ENCODE measurements around the gene PLAAT5. TPM values are rescaled to one million over a fixed set of nuclear protein-coding genes. Genes with fewer than 3 reads are reported as not detected.

Gene PLAAT5
- polyA plus RNA-seq, 1 experiment = not detected

GRCh38 chr11:63508009-63508408 is 17.0 kb upstream of the PLAAT5 start:
- CTCF ChIA-PET = interaction anchor here (0.6 to 2.1 kb wide), 3 partner anchors 29 to 258 kb away, joined by 3 to 8 read pairs (median 3); no protein-coding TSS in a partner anchor
- POLR2A ChIA-PET = no interaction called here
- Histone ChIP-seq H3K27me3 (ENCODE audit: control insufficient read depth, insufficient read depth, low read length) (peaks cover 7% of the 10 kb centered on the region), H3K4me3 (ENCODE audit: low read depth, low read length) (no peak overlapping the region), H3K9me3 (ENCODE audit: control insufficient read depth, insufficient read depth, low read length) (no peaks in the 10 kb centered on the region; the same call in 1 of the 2 replicates), H3K27ac (ENCODE audit: low read depth, low read length) (no peak overlapping the region)
- TF ChIP-seq CTCF (IDR thresholded peaks at IDR 0.05; ENCODE audit: low read depth, low read length) = no peak
- DNase-seq (ENCODE audit: low read depth, low spot score) = no peak

- CTCF ChIA-PET = interaction anchor here (0.6 to 2.1 kb wide), 3 partner anchors 29 to 258 kb away, joined by 3 to 8 read pairs (median 3); no protein-coding TSS in a partner anchor
- Histone ChIP-seq H3K27ac (ENCODE audit: low read depth, low read length) (no peak overlapping the region), H3K27me3 (ENCODE audit: control insufficient read depth, insufficient read depth, low read length) (peaks cover 7% of the 10 kb centered on the region), H3K9me3 (ENCODE audit: control insufficient read depth, insufficient read depth, low read length) (no peaks in the 10 kb centered on the region; the same call in 1 of the 2 replicates), H3K4me3 (ENCODE audit: low read depth, low read length) (no peak overlapping the region)
- DNase-seq (ENCODE audit: low read depth, low spot score) = no peak
- TF ChIP-seq CTCF (IDR thresholded peaks at IDR 0.05; ENCODE audit: low read depth, low read length) = no peak
- POLR2A ChIA-PET = no interaction called here
Observed at GRCh38 chr11:63507511-63507910, 16.5 kb upstream of the PLAAT5 start.

GRCh38 chr11:63506876-63507275 is 15.9 kb upstream of the PLAAT5 start:
- Histone ChIP-seq H3K27me3 (ENCODE audit: control insufficient read depth, insufficient read depth, low read length) (peaks cover 7% of the 10 kb centered on the region), H3K9me3 (ENCODE audit: control insufficient read depth, insufficient read depth, low read length) (no peaks in the 10 kb centered on the region; the same call in 1 of the 2 replicates), H3K4me3 (ENCODE audit: low read depth, low read length) (no peak overlapping the region), H3K27ac (ENCODE audit: low read depth, low read length) (no peak overlapping the region)
- no peak for TF ChIP-seq CTCF (IDR thresholded peaks at IDR 0.05; ENCODE audit: low read depth, low read length)
- DNase-seq (ENCODE audit: low read depth, low spot score) = no peak
- ChIA-PET CTCF (interaction anchor here (2.1 kb wide), 1 partner anchor 28 kb away, joined by 8 read pairs; no protein-coding TSS in a partner anchor), POLR2A (no interaction called here)

- H3K27me3 ChIP-seq (ENCODE audit: control insufficient read depth, insufficient read depth, low read length) = peaks cover 7% of the 10 kb centered on the region
- no peaks in the 10 kb centered on the region; the same call in 1 of the 2 replicates for H3K9me3 ChIP-seq (ENCODE audit: control insufficient read depth, insufficient read depth, low read length)
- ChIA-PET CTCF (interaction anchor here (0.7 to 2.1 kb wide), 2 partner anchors 16 to 27 kb away, joined by 4 to 8 read pairs; no protein-coding TSS in a partner anchor), POLR2A (no interaction called here)
- no peak within 1 kb of the TSS for H3K4me3 ChIP-seq (ENCODE audit: low read depth, low read length)
- TF ChIP-seq CTCF (IDR thresholded peaks at IDR 0.05; ENCODE audit: low read depth, low read length) = no peak
- no peak within 1 kb of the TSS for H3K27ac ChIP-seq (ENCODE audit: low read depth, low read length)
- DNase-seq (ENCODE audit: low read depth, low spot score) = no peak
Observed at GRCh38 chr11:63505857-63506528, 15.0 kb upstream of the PLAAT5 start, which contains the start of gene LGALS12. Gene LGALS12, plus strand, starts transcription at chr11:63506084. Its CDS starts 375 bp downstream, at chr11:63506459.

- POLR2A ChIA-PET = no interaction called here
- CTCF ChIA-PET = no interaction called here
- no peak for TF ChIP-seq CTCF (IDR thresholded peaks at IDR 0.05; ENCODE audit: low read depth, low read length)
- Histone ChIP-seq H3K27ac (ENCODE audit: low read depth, low read length) (no peak overlapping the region), H3K27me3 (ENCODE audit: control insufficient read depth, insufficient read depth, low read length) (peaks cover 7% of the 10 kb centered on the region), H3K9me3 (ENCODE audit: control insufficient read depth, insufficient read depth, low read length) (peaks cover 4% of the 10 kb centered on the region), H3K4me3 (ENCODE audit: low read depth, low read length) (no peak overlapping the region)
- DNase-seq (ENCODE audit: low read depth, low spot score) = no peak
Observed at GRCh38 chr11:63504933-63505586, 14.1 kb upstream of the PLAAT5 start.
